Measurements from ENCODE around the gene PGLYRP4.

PGLYRP4 gene

GRCh38 chr1:153344718-153345025 is 4.0 kb downstream of the PGLYRP4 start (continued):
- TF ChIP-seq INSM2 (tag by site-specific recombination; IDR thresholded peaks at IDR 0.05): no peak

- Histone ChIP-seq H3K27ac (ENCODE audit: extremely low read depth, low read depth, low read length) (no peak overlapping the region), H3K4me1 (ENCODE audit: control insufficient read depth, insufficient read depth, low read length) (no peaks in the 10 kb centered on the region), H3K4me3 (ENCODE audit: low read depth, low read length) (no peak overlapping the region), H3K36me3 (ENCODE audit: control insufficient read depth in 2 of 2, insufficient read depth in 1 of 2, low read length in 2 of 2) (no peaks in the 10 kb centered on the region), H3K9me3 (ENCODE audit: control insufficient read depth, insufficient read depth, low read depth, low read length) (no peaks in the 10 kb centered on the region)
- CTCF ChIA-PET: interaction anchor here (0.7 to 3.7 kb wide), 4 partner anchors 9 to 177 kb away, joined by 3 to 18 read pairs (median 4); no protein-coding TSS in a partner anchor
- TF ChIP-seq ZBTB6 (tag by site-specific recombination; IDR thresholded peaks at IDR 0.05): no peak
- no peak for TF ChIP-seq ZBTB48 (tag by site-specific recombination; IDR thresholded peaks at IDR 0.05)
- TF ChIP-seq KLF7 (tag by site-specific recombination; IDR thresholded peaks at IDR 0.05; ENCODE audit: borderline replicate concordance): no peak
- no peak for TF ChIP-seq ZNF362 (tag by site-specific recombination; IDR thresholded peaks at IDR 0.05)
- TF ChIP-seq ZNF707 (tag by site-specific recombination; IDR thresholded peaks at IDR 0.05): no peak
- TF ChIP-seq ZBTB1 (tag by site-specific recombination; IDR thresholded peaks at IDR 0.05): no peak
- no peak for TF ChIP-seq MZF1 (tag by site-specific recombination; IDR thresholded peaks at IDR 0.05; ENCODE audit: borderline replicate concordance)
- TF ChIP-seq ZNF335 (tag by site-specific recombination; conservative IDR thresholded peaks at IDR 0.05): no peak
- no peak for TF ChIP-seq ZNF544 (tag by site-specific recombination; IDR thresholded peaks at IDR 0.05)
- no peak for TF ChIP-seq ZNF366 (tag by site-specific recombination; conservative IDR thresholded peaks at IDR 0.05)
- TF ChIP-seq ZNF449 (tag by site-specific recombination; IDR thresholded peaks at IDR 0.05): no peak
- TF ChIP-seq ZBTB26 (tag by site-specific recombination; optimal IDR thresholded peaks at IDR 0.05): no peak
- no peak for TF ChIP-seq KLF17 (tag by site-specific recombination; IDR thresholded peaks at IDR 0.05)
- TF ChIP-seq AEBP2 (tag by site-specific recombination; IDR thresholded peaks at IDR 0.05; ENCODE audit: borderline replicate concordance): no peak
- TF ChIP-seq ZSCAN5A (tag by site-specific recombination; IDR thresholded peaks at IDR 0.05): no peak
- TF ChIP-seq ATF2 (tag by site-specific recombination; IDR thresholded peaks at IDR 0.05; ENCODE audit: low read depth): no peak
- POLR2A ChIA-PET: no interaction called here
These were observed 4.6 kb downstream of the PGLYRP4 start for GRCh38 chr1:153343811-153344717.

Data from HEK293 (cell line).